HL-60 (cell line): ENCODE data around the gene DDX25.

Experiments used
- GABPA ChIP-seq: IDR thresholded peaks from 2 replicates; pipeline ENCODE4 v1.6.1; 2012; ENCODE audit warnings: low read depth
- POLR2AphosphoS5 ChIP-seq: IDR thresholded peaks from 2 replicates; pipeline ENCODE4 v1.6.1; 2012; ENCODE audit warnings: low read depth
- TF ChIP-seq, protein P1 (sequence below): IDR thresholded peaks from one replicate; pipeline ENCODE4 v1.5.1; 2011; ENCODE audit warnings: low read length, control low read depth, inconsistent platforms; ENCODE audit not compliant: insufficient read depth
- TF ChIP-seq, protein P2 (sequence below): IDR thresholded peaks from 2 replicates; pipeline ENCODE4 v1.6.1; 2012; ENCODE audit warnings: low read depth; ENCODE audit not compliant: insufficient replicate concordance

- TF ChIP-seq, protein P1, sequence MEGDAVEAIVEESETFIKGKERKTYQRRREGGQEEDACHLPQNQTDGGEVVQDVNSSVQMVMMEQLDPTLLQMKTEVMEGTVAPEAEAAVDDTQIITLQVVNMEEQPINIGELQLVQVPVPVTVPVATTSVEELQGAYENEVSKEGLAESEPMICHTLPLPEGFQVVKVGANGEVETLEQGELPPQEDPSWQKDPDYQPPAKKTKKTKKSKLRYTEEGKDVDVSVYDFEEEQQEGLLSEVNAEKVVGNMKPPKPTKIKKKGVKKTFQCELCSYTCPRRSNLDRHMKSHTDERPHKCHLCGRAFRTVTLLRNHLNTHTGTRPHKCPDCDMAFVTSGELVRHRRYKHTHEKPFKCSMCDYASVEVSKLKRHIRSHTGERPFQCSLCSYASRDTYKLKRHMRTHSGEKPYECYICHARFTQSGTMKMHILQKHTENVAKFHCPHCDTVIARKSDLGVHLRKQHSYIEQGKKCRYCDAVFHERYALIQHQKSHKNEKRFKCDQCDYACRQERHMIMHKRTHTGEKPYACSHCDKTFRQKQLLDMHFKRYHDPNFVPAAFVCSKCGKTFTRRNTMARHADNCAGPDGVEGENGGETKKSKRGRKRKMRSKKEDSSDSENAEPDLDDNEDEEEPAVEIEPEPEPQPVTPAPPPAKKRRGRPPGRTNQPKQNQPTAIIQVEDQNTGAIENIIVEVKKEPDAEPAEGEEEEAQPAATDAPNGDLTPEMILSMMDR, result no peak
- TF ChIP-seq POLR2AphosphoS5 (no peak), GABPA (no peak)
- TF ChIP-seq, protein P2, sequence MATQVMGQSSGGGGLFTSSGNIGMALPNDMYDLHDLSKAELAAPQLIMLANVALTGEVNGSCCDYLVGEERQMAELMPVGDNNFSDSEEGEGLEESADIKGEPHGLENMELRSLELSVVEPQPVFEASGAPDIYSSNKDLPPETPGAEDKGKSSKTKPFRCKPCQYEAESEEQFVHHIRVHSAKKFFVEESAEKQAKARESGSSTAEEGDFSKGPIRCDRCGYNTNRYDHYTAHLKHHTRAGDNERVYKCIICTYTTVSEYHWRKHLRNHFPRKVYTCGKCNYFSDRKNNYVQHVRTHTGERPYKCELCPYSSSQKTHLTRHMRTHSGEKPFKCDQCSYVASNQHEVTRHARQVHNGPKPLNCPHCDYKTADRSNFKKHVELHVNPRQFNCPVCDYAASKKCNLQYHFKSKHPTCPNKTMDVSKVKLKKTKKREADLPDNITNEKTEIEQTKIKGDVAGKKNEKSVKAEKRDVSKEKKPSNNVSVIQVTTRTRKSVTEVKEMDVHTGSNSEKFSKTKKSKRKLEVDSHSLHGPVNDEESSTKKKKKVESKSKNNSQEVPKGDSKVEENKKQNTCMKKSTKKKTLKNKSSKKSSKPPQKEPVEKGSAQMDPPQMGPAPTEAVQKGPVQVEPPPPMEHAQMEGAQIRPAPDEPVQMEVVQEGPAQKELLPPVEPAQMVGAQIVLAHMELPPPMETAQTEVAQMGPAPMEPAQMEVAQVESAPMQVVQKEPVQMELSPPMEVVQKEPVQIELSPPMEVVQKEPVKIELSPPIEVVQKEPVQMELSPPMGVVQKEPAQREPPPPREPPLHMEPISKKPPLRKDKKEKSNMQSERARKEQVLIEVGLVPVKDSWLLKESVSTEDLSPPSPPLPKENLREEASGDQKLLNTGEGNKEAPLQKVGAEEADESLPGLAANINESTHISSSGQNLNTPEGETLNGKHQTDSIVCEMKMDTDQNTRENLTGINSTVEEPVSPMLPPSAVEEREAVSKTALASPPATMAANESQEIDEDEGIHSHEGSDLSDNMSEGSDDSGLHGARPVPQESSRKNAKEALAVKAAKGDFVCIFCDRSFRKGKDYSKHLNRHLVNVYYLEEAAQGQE, result no peak
Measured at GRCh38 chr11:125942771-125943428, 38.6 kb downstream of the DDX25 start.
